ENCODE data around the gene GYPE.
"Not testable (repeated sequence)": the region's sequence is repeated elsewhere in the genome, so short reads cannot be mapped to it uniquely, and the experiment has no call there.

Gene GYPE

GRCh38 chr4:143869925-143870324 lies 35.4 kb downstream of the GYPE start:
- DNase-seq, result not testable (repeated sequence)

- DNase-seq, result not testable (repeated sequence)
Observed at GRCh38 chr4:143862716-143863115, 42.6 kb downstream of the GYPE start.

- no peak for DNase-seq
Observed at GRCh38 chr4:143858456-143858855, 46.9 kb downstream of the GYPE start.

- DNase-seq, result not testable (repeated sequence)
Observed at GRCh38 chr4:143857391-143858336, 47.7 kb downstream of the GYPE start.

- DNase-seq, result not testable (repeated sequence)
Observed at GRCh38 chr4:143856017-143856557, 49.3 kb downstream of the GYPE start.

GRCh38 chr4:143854645-143855044 lies 50.7 kb downstream of the GYPE start:
- DNase-seq, result not testable (repeated sequence)

- not testable (repeated sequence) for DNase-seq
Observed at GRCh38 chr4:143849296-143849695, 56.1 kb downstream of the GYPE start.

- DNase-seq, result not testable (repeated sequence)
Observed at GRCh38 chr4:143843506-143843832, 61.9 kb downstream of the GYPE start.

GRCh38 chr4:143842624-143843505 lies 62.5 kb downstream of the GYPE start:
- not testable (repeated sequence) for DNase-seq

GRCh38 chr4:143839413-143839812 lies 65.9 kb downstream of the GYPE start:
- not testable (repeated sequence) for DNase-seq

GRCh38 chr4:143834196-143834595 lies 71.2 kb downstream of the GYPE start:
- DNase-seq, result not testable (repeated sequence)

GRCh38 chr4:143833676-143834075 lies 71.7 kb downstream of the GYPE start:
- DNase-seq, result not testable (repeated sequence)

- DNase-seq, result not testable (repeated sequence)
Observed at GRCh38 chr4:143830576-143830975, 74.8 kb downstream of the GYPE start.

- not testable (repeated sequence) for DNase-seq
Observed at GRCh38 chr4:143829239-143829620, 76.1 kb downstream of the GYPE start.

All from activated CD4-positive, alpha-beta T cell treated with anti-CD3 and anti-CD28 coated beads, Interleukin-2, Interleukin-6, amounts not matched to agents 100 ng/mL and 50 ng/mL, durations not matched to agents 16 hours and 8 hours (primary cell).